DND-41 (cell line): ENCODE measurements around the gene SLC30A9.

Experiments
- ATAC-seq: fragments of 200-7000 bp; cut with Tn5 transposase; 3 replicates; pipeline ENCODE4 v1.9.1; 2021; ENCODE audit warnings: low read depth; ENCODE audit not compliant: insufficient read depth
- DNase-seq: peaks from one replicate; pipeline ENCODE4 v3.0.0-alpha.2; 2020
- H2AFZ ChIP-seq: 2 replicates; pipeline ENCODE4 v1.6.0; 2012; ENCODE audit warnings: low read depth, low read length
- H3K27ac ChIP-seq: 2 replicates; pipeline ENCODE4 v1.5.1; 2012; ENCODE audit warnings: low read length, inconsistent platforms
- H3K27me3 ChIP-seq: fragments of 200-600 bp; sonication (generic); 2 replicates; pipeline ENCODE4 v1.6.0; 2012; ENCODE audit warnings: low read length, mild to moderate bottlenecking, inconsistent platforms; ENCODE audit not compliant: insufficient read depth, poor library complexity
- H3K36me3 ChIP-seq: 2 replicates; pipeline ENCODE4 v1.5.1; 2012; ENCODE audit warnings: low read length, inconsistent platforms; ENCODE audit not compliant: insufficient read depth
- H3K4me1 ChIP-seq: 2 replicates; pipeline ENCODE4 v1.5.1; 2012; ENCODE audit warnings: mild to moderate bottlenecking, low read length; ENCODE audit not compliant: insufficient read depth
- H3K4me2 ChIP-seq: 2 replicates; pipeline ENCODE4 v1.6.0; 2012; ENCODE audit warnings: mild to moderate bottlenecking, moderate library complexity, low read length, inconsistent platforms; ENCODE audit not compliant: insufficient read depth
- H3K4me3 ChIP-seq, 2 experiments: fragments of 200-600 bp in 1 of 2; shearing (Covaris generic) in 1 of 2; 2 replicates each; pipeline ENCODE4 v1.5.1; 2012 to 2016; ENCODE audit warnings: inconsistent platforms in 2 of 2, low read length in 2 of 2, mild to moderate bottlenecking in 2 of 2, low read depth in 1 of 2, moderate library complexity in 1 of 2
- H3K79me2 ChIP-seq: 2 replicates; pipeline ENCODE4 v1.6.0; 2012; ENCODE audit warnings: low read length, inconsistent platforms; ENCODE audit not compliant: insufficient read depth
- H3K9ac ChIP-seq: 2 replicates; pipeline ENCODE4 v1.6.0; 2012; ENCODE audit warnings: low read depth, mild to moderate bottlenecking, inconsistent platforms, low read length, moderate library complexity
- H3K9me3 ChIP-seq: 2 replicates; pipeline ENCODE4 v1.5.1; 2012; ENCODE audit warnings: low read length, moderate library complexity, mild to moderate bottlenecking, inconsistent platforms; ENCODE audit not compliant: insufficient read depth, severe bottlenecking
- H4K20me1 ChIP-seq: 2 replicates; pipeline ENCODE4 v1.6.0; 2012; ENCODE audit warnings: low read length; ENCODE audit not compliant: insufficient read depth
- CTCF ChIP-seq: IDR thresholded peaks from 2 replicates; pipeline ENCODE4 v1.5.1; 2012; ENCODE audit warnings: borderline replicate concordance, low read length, moderate library complexity, mild to moderate bottlenecking; ENCODE audit not compliant: poor library complexity, severe bottlenecking; ENCODE audit errors: extremely low read depth
- EZH2 ChIP-seq: IDR thresholded peaks from 3 replicates; pipeline ENCODE4 v1.6.1; 2012; ENCODE audit warnings: borderline replicate concordance, low read depth, mild to moderate bottlenecking, moderate library complexity, low read length, inconsistent platforms; ENCODE audit not compliant: severe bottlenecking

Gene SLC30A9

GRCh38 chr4:42066402-42066801, 76.1 kb downstream of the SLC30A9 start:
- Histone ChIP-seq H3K27me3 (no peaks in the 10 kb centered on the region), H3K9ac (no peak overlapping the region), H3K4me3 (no peak overlapping the region), H2AFZ (no peak overlapping the region), H3K79me2 (no peaks in the 10 kb centered on the region), H3K4me1 (no peaks in the 10 kb centered on the region), H3K27ac (no peak overlapping the region), H3K4me2 (no peak overlapping the region), H3K36me3 (peaks cover 30% of the 10 kb centered on the region), H4K20me1 (no peaks in the 10 kb centered on the region), H3K9me3 (no peaks in the 10 kb centered on the region)
- no peak for TF ChIP-seq EZH2
- DNase-seq (no peak), ATAC-seq (no peak)

- H3K27ac ChIP-seq, result no peak overlapping the region
- H3K4me1 ChIP-seq, result no peaks in the 10 kb centered on the region
- ATAC-seq, result no peak
- TF ChIP-seq EZH2 (no peak), CTCF (no peak)
- no peak overlapping the region for H2AFZ ChIP-seq
- no peak for DNase-seq
- H3K9me3 ChIP-seq, result no peaks in the 10 kb centered on the region
- H3K79me2 ChIP-seq, result no peaks in the 10 kb centered on the region
- no peak overlapping the region for H3K4me2 ChIP-seq
- H3K27me3 ChIP-seq, result no peaks in the 10 kb centered on the region
- no peaks in the 10 kb centered on the region for H4K20me1 ChIP-seq
- H3K36me3 ChIP-seq, result peaks cover 30% of the 10 kb centered on the region
- H3K9ac ChIP-seq, result no peak overlapping the region
- no peak overlapping the region for H3K4me3 ChIP-seq
Measured at GRCh38 chr4:42067264-42067663, 76.9 kb downstream of the SLC30A9 start.

- Histone ChIP-seq H3K9me3 (no peaks in the 10 kb centered on the region), H3K9ac (no peak overlapping the region), H3K79me2 (no peaks in the 10 kb centered on the region), H3K4me1 (no peaks in the 10 kb centered on the region), H4K20me1 (no peaks in the 10 kb centered on the region), H3K27me3 (no peaks in the 10 kb centered on the region), H3K36me3 (peaks cover 22% of the 10 kb centered on the region), H3K4me2 (no peak overlapping the region), H3K4me3 (no peak overlapping the region), H2AFZ (no peak overlapping the region), H3K27ac (no peak overlapping the region)
- TF ChIP-seq EZH2 (no peak), CTCF (no peak)
- ATAC-seq (no peak), DNase-seq (no peak)
Measured at GRCh38 chr4:42070463-42070862, 80.1 kb downstream of the SLC30A9 start.

- Histone ChIP-seq H3K4me2 (no peak overlapping the region), H3K27ac (no peak overlapping the region), H3K36me3 (peaks cover 11% of the 10 kb centered on the region), H3K9ac (no peak overlapping the region), H3K4me1 (no peaks in the 10 kb centered on the region), H3K27me3 (no peaks in the 10 kb centered on the region), H3K9me3 (no peaks in the 10 kb centered on the region), H4K20me1 (no peaks in the 10 kb centered on the region), H2AFZ (no peak overlapping the region), H3K79me2 (no peaks in the 10 kb centered on the region), H3K4me3 (no peak overlapping the region)
- TF ChIP-seq EZH2 (no peak), CTCF (no peak)
- DNase-seq, result no peak
- no peak for ATAC-seq
Measured at GRCh38 chr4:42074294-42074693, 84.0 kb downstream of the SLC30A9 start.
